PC-3 (cell line): ENCODE measurements around the gene TAF3. TPM values are rescaled to one million over a fixed set of nuclear protein-coding genes. Genes with fewer than 3 reads are reported as not detected.

Experiments used
- ATAC-seq: fragments of 200-7000 bp; cut with Tn5 transposase; 2 replicates; pipeline ENCODE4 v1.9.1; 2020; ENCODE audit warnings: mild to moderate bottlenecking, moderate library complexity
- BruUV-seq: library from RNA; stranded (reverse); fragments of 400-500 nt; replicated peaks from 2 replicates; lab custom pipeline; 2021; lab: Mats Ljungman, UMichigan
- CTCF ChIA-PET: fragments of 300-600 bp; sonication (Branson Sonifier 250); formaldehyde crosslinking; loops from one replicate; lab custom pipeline; 2022; ENCODE audit warnings: antibody characterized with exemption; lab: Charles Lee
- POLR2A ChIA-PET: fragments of 300-600 bp; sonication (Branson Sonifier 250); formaldehyde crosslinking; loops from one replicate; lab custom pipeline; 2022; ENCODE audit warnings: antibody characterized with exemption; ENCODE audit not compliant: unreplicated experiment; lab: Charles Lee
- DNase-seq: peaks from one replicate; pipeline ENCODE4 v3.0.0-alpha.2; 2015
- H2AFZ ChIP-seq: fragments of 300-600 bp; sonication (generic); 2 replicates; pipeline ENCODE4 v1.6.0; 2016; ENCODE audit warnings: antibody characterized with exemption, low read length
- H3F3A ChIP-seq: fragments of 300-600 bp; sonication (generic); one replicate; pipeline ENCODE4 v1.6.0; 2017; ENCODE audit warnings: antibody characterized with exemption, low read length, control low read depth, mild to moderate bottlenecking; ENCODE audit not compliant: unreplicated experiment
- H3K27ac ChIP-seq: fragments of 300-600 bp; sonication (generic); 2 replicates; pipeline ENCODE4 v1.5.1; 2016; ENCODE audit warnings: mild to moderate bottlenecking, low read length
- H3K27me3 ChIP-seq: fragments of 300-600 bp; sonication (generic); 2 replicates; pipeline ENCODE4 v1.6.1; 2016; ENCODE audit warnings: low read length, mixed read lengths
- H3K36me3 ChIP-seq: fragments of 300-600 bp; sonication (generic); 2 replicates; pipeline ENCODE4 v1.6.1; 2016; ENCODE audit warnings: low read depth, mixed run types, low read length, mixed read lengths
- H3K4me1 ChIP-seq: fragments of 300-600 bp; sonication (generic); 2 replicates; pipeline ENCODE4 v1.5.1; 2016; ENCODE audit warnings: low read length; ENCODE audit not compliant: insufficient read depth
- H3K4me2 ChIP-seq: fragments of 300-600 bp; sonication (generic); 2 replicates; pipeline ENCODE4 v1.6.0; 2016; ENCODE audit warnings: low read length
- H3K4me3 ChIP-seq: fragments of 300-600 bp; sonication (generic); 2 replicates; pipeline ENCODE4 v1.5.1; 2016; ENCODE audit warnings: mild to moderate bottlenecking, low read length, mixed read lengths
- H3K79me2 ChIP-seq: fragments of 300-600 bp; sonication (generic); 2 replicates; pipeline ENCODE4 v1.6.1; 2017; ENCODE audit warnings: low read length, mixed read lengths
- H3K9ac ChIP-seq: fragments of 300-600 bp; sonication (generic); 2 replicates; pipeline ENCODE4 v1.6.0; 2016; ENCODE audit warnings: mild to moderate bottlenecking, low read length
- H3K9me2 ChIP-seq: fragments of 300-600 bp; sonication (generic); replicated peaks from 2 replicates; pipeline ENCODE4 v1.6.1; 2016; ENCODE audit warnings: mixed run types, low read length, mixed read lengths
- H3K9me3 ChIP-seq: fragments of 300-600 bp; sonication (generic); 2 replicates; pipeline ENCODE4 v1.6.1; 2016; ENCODE audit warnings: low read length, mixed read lengths
- H4K20me1 ChIP-seq: fragments of 300-600 bp; sonication (generic); 2 replicates; pipeline ENCODE4 v1.6.1; 2016; ENCODE audit warnings: low read length, mixed read lengths
- EZH2 ChIP-seq: fragments of 300-600 bp; sonication (generic); IDR thresholded peaks from one replicate; pipeline ENCODE4 v1.6.1; 2017; ENCODE audit warnings: antibody characterized with exemption, mild to moderate bottlenecking, low read length; ENCODE audit not compliant: unreplicated experiment
- EZH2phosphoT487 ChIP-seq: fragments of 300-600 bp; sonication (generic); IDR thresholded peaks from 2 replicates; pipeline ENCODE4 v1.6.1; 2018; ENCODE audit warnings: mild to moderate bottlenecking, antibody characterized with exemption, low read length, borderline replicate concordance
- intact Hi-C: fragments of 100-400 bp; cut with micrococcal nuclease; formaldehyde crosslinking; loops from 2 replicates; pipeline ENCODE4 v1.9.0; 2023
- total RNA-seq: library from RNA; depleted of rRNA; stranded (reverse); fragments of >200 nt; gene quantifications from 2 replicates; pipeline ENCODE4 v1.2.3, GENCODE V29; 2014; rRNA removed
- TF ChIP-seq, protein P1 (sequence below): fragments of 300-600 bp; sonication (generic); conservative IDR thresholded peaks from 2 replicates; pipeline ENCODE4 v1.5.1; 2017; ENCODE audit warnings: antibody characterized with exemption, low read depth, mild to moderate bottlenecking, low read length

The TAF3 gene
- total RNA-seq, 1 experiment from 2014 or later: 2.0 TPM

DNA sequence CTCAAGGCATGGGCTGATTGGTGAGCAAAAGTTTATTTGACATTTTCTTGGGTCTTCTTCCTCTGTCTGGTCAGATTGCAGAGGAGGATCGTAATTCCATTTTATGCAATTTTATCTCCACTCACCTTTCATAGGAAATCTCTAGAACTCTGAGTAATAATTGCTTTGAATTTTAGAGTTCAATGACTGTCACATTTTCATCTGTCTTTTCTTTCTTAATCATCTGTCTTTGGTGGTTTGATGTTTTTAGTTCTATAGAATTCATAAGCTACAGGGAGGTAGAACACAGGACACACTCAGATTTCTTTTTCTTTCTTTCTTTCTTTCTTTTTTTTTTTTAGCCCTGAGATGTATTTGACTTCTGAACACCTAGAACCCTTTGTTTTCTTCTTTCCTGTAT, 247.8 kb downstream of the TAF3 start:
- H3K79me2 ChIP-seq: no peaks in the 10 kb centered on the region

More for the DNA sequence above, 247.8 kb downstream of the TAF3 start:
- DNase-seq (no peak), ATAC-seq (no peak)
- no peak overlapping the region for H3K9ac ChIP-seq
- H3K9me3 ChIP-seq: no peaks in the 10 kb centered on the region
- H3K4me2 ChIP-seq: no peak overlapping the region
- H3K36me3 ChIP-seq: no peaks in the 10 kb centered on the region; the same call in 1 of the 2 replicates
- BruUV-seq: no TSS peak
- intact Hi-C loops: no loop called here
- no peaks in the 10 kb centered on the region for H3K4me1 ChIP-seq
- CTCF ChIA-PET: no interaction called here
- POLR2A ChIA-PET: no interaction called here
- TF ChIP-seq EZH2: no peak
- no peak for TF ChIP-seq EZH2phosphoT487
- TF ChIP-seq, protein P1, sequence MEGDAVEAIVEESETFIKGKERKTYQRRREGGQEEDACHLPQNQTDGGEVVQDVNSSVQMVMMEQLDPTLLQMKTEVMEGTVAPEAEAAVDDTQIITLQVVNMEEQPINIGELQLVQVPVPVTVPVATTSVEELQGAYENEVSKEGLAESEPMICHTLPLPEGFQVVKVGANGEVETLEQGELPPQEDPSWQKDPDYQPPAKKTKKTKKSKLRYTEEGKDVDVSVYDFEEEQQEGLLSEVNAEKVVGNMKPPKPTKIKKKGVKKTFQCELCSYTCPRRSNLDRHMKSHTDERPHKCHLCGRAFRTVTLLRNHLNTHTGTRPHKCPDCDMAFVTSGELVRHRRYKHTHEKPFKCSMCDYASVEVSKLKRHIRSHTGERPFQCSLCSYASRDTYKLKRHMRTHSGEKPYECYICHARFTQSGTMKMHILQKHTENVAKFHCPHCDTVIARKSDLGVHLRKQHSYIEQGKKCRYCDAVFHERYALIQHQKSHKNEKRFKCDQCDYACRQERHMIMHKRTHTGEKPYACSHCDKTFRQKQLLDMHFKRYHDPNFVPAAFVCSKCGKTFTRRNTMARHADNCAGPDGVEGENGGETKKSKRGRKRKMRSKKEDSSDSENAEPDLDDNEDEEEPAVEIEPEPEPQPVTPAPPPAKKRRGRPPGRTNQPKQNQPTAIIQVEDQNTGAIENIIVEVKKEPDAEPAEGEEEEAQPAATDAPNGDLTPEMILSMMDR: no peak
- no peak overlapping the region for H3K27ac ChIP-seq
- no peaks in the 10 kb centered on the region for H3F3A ChIP-seq
- H3K4me3 ChIP-seq: no peak overlapping the region
- no peaks in the 10 kb centered on the region for H4K20me1 ChIP-seq
- no peaks in the 10 kb centered on the region for H3K27me3 ChIP-seq
- H3K9me2 ChIP-seq: no peaks in the 10 kb centered on the region
- no peak overlapping the region for H2AFZ ChIP-seq

Other genes starting within 250 kb of the TAF3 start
- not detected in 2 replicates for gene ITIH5, start 151.5 kb upstream of the TAF3 start, total RNA-seq
- not detected in 2 replicates for gene ITIH2, start 115.2 kb upstream of the TAF3 start, total RNA-seq
- gene KIN, start 30.5 kb upstream of the TAF3 start, total RNA-seq: 2.4 and 7.3 TPM in 2 replicates
- 167 and 177 TPM in 2 replicates for gene ATP5F1C, start 30.3 kb upstream of the TAF3 start, total RNA-seq
- 2.6 and 3.6 TPM in 2 replicates for gene GATA3, start 236.2 kb downstream of the TAF3 start, total RNA-seq